ENCODE results near the gene C2CD2L.
"Not testable (repeated sequence)": the region's sequence is repeated elsewhere in the genome, so short reads cannot be mapped to it uniquely, and the experiment has no call there.

C2CD2L gene

GRCh38 chr11:119092880-119093842 lies 14.0 kb upstream of the C2CD2L start:
- DNase-seq (ENCODE audit: low read depth in 3 of 3, low spot score in 1 of 3) = no peak

GRCh38 chr11:119093942-119094815 lies 13.0 kb upstream of the C2CD2L start:
- peak in 1 of 3 donors; percentile 39 for DNase-seq (ENCODE audit: low read depth in 3 of 3, low spot score in 1 of 3)

DNA sequence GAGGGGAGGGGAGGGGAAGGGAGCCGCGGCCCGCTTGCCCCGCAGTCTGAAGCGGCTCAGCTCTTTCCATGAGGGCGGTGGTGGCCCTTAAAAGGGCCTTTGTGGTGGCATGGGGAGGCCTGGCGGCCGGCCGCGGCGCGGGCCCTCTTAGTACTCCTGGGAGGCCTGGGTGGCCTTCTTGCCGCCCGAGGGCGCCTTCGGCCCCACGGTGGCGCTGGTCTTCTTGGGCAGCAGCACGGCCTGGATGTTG lies 12.4 kb upstream of the C2CD2L start:
- DNase-seq (ENCODE audit: low read depth in 3 of 3, low spot score in 1 of 3) = peak in 2 of 3 donors; percentile 35 to 41

- DNase-seq (ENCODE audit: low read depth in 3 of 3, low spot score in 1 of 3) = peak; percentile 96 to 99 (median 99)
Observed at GRCh38 chr11:119095066-119095880, 11.9 kb upstream of the C2CD2L start.

GRCh38 chr11:119099711-119100110 lies 7.4 kb upstream of the C2CD2L start:
- no peak for DNase-seq (ENCODE audit: low read depth in 3 of 3, low spot score in 1 of 3)

- DNase-seq (ENCODE audit: low read depth in 3 of 3, low spot score in 1 of 3) = no peak
Observed at GRCh38 chr11:119100246-119100970, 6.7 kb upstream of the C2CD2L start.

DNA sequence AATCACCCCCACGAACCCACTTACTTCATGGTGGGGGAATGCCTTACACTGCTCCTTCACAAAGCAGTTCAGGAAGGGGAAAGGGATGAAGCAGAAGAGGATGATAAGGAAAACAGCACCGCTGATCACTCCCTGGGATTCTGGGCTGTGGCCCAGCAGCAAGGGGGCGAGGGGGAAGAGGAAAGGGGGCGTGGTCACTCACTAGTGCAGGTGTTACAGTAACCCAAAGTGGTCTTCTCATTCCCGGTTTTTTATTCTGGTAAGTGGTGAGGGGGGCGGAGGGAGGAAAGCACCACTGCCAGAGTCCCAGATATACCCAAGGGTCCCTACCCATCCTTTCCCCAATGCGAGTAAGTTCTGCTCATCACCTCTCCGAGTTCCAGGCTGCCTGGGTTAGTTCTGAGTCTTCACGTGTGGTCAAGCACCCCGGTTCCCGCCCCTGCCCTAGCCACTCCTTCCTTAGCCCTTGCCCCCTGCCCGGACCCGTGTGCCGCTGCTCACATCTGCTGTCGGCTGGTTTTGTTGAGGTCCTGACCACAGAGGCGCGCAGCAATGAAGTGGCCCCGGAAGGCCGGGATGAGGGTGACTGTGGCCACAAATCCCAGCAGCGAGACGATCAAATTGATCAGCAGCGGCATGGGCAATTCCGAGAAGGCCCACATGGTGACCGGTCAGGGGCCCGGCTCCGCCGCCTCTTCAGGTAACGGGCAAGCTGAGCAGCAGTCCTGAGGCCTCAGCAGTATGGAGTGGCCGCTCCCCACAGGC lies 6.0 kb upstream of the C2CD2L start:
- no peak for DNase-seq (ENCODE audit: low read depth in 3 of 3, low spot score in 1 of 3)

GRCh38 chr11:119101759-119102423 lies 5.3 kb upstream of the C2CD2L start, which contains the start of gene DPAGT1:
Gene DPAGT1, minus strand, starts transcription at chr11:119101853. Its CDS starts 198 bp downstream, at chr11:119101655.
- peak; percentile 60 to 72 (median 65) for DNase-seq (ENCODE audit: low read depth in 3 of 3, low spot score in 1 of 3)

- not testable (repeated sequence) for DNase-seq (ENCODE audit: low read depth in 3 of 3, low spot score in 1 of 3)
Observed at GRCh38 chr11:119103161-119103664, 3.9 kb upstream of the C2CD2L start.

DNA sequence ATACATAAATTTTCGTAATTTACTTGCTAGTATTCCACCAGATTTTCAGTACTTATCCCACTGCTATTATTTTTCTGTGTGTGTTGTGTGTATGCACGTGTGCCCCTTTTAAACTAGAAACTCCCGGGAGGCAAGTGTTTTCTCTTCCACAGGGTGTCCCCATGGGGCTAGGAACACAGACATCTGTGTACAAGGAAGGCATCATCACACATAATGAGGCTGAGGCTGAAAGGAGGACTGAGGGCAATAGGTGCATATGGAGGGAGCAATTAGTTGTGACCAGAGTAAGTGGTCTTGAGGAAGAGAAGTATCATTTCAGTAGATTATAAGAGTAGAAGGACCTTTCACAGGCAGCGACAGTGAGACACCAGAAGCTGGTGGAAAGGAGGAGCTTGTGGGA lies 3.4 kb upstream of the C2CD2L start:
- no peak for DNase-seq (ENCODE audit: low read depth in 3 of 3, low spot score in 1 of 3)

- no peak for DNase-seq (ENCODE audit: low read depth in 3 of 3, low spot score in 1 of 3)
Observed at GRCh38 chr11:119107538-119108145, 498 bp downstream of the C2CD2L start.

DNA sequence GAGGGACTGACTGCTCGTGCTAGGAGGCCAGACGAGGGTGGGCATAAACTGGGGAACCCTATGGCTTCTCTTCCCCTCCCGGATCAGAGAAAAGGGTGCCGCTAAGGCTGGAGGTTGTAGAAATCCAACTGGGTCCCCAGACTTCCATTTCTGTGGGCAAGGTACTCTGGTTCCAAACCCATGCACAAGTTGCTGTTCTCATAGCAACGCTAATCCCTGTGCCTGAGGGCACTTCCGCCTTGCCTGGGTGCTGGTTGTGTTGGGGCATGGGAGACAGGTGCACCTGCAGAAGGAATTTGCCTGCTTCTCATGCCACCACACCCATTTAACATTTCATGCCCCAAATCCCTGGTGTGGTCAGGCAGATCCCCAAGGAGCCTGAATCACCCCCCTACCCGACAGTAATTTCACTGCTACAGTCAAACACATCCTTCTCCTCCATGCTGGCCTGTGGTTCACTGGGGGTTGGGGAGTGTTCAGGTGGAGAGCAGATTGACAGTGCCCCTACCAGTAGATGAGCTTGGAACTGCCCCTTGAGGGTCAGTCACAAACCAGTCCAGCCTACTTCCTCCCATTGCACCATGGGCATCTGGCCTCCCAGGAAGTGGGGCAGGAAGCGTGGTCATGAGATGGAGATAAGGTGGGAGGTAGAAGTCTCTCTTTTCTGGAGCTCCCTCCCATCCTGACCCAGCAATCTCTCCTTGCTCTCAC lies 1.2 kb downstream of the C2CD2L start:
- DNase-seq (ENCODE audit: low read depth in 3 of 3, low spot score in 1 of 3) = no peak

GRCh38 chr11:119108857-119109221 lies 1.7 kb downstream of the C2CD2L start:
- DNase-seq (ENCODE audit: low read depth in 3 of 3, low spot score in 1 of 3) = no peak

DNA sequence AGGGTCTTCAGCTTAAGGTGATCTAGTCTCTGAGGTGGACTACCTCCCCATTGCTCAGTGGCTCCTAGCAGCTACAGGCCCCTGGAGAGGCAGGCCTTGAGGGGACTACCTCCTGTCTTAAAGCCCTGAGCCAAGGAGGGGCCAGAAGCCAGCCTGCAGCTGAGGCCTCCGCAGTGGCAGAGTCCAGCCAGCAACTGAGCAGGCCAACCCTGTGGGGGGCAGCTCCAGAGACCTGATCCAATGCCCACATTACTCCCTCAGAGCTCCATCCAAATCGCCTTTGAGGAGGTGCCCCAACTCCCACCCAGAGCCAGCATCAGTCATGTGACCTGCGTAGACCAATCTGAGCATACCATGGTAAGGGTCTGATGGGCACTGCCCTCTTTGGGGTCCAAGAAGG lies 2.7 kb downstream of the C2CD2L start:
- DNase-seq (ENCODE audit: low read depth in 3 of 3, low spot score in 1 of 3) = no peak

DNA sequence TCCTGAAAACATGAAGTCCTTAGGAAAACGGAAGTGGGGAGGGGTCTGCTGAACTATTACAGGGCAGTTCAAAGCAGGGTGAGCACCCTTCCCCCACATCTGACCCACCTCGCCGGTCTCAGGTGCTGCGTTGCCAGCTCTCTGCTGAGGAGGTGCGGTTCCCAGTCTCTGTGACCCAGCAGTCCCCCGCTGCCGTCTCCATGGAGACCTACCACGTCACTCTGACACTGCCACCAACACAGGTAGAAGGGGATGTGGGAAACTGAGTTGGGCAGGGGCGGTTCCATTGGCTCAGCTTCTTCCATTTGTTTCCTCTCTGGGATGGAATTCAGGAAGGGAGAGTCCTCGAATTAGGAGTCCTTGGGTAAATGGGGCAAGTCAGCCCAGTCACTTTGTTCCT lies 3.3 kb downstream of the C2CD2L start:
- DNase-seq (ENCODE audit: low read depth in 3 of 3, low spot score in 1 of 3) = no peak

- no peak for DNase-seq (ENCODE audit: low read depth in 3 of 3, low spot score in 1 of 3)
Observed at GRCh38 chr11:119111361-119111925, 4.3 kb downstream of the C2CD2L start.

DNA sequence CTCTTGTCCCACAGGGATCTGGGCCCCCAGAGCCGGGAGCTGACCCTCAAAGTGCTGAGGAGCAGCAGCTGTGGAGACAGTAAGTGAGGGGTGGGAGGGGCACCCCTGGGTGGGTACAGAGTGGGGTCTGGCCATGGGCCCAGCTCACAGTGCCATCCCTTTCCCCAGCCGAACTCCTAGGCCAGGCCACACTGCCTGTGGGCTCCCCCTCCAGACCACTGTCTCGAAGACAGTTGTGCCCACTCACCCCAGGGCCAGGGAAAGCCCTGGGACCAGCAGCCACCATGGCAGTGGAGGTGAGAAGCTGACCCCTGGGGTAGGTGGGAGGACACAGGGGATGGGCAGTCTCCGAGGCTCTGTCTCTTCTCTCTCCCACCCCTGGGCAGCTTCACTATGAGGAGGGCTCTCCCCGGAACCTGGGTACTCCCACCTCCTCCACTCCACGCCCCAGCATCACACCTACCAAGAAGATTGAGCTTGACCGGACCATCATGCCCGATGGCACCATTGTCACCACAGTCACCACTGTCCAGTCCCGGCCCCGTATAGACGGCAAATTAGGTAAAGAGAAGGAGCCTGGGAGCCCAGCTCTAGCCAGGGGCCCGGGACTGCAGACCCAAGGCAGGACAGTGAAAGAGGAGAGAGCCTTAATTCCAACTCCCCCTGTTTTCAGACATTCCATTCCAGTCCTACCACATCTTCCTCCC lies 5.3 kb downstream of the C2CD2L start:
- no peak for DNase-seq (ENCODE audit: low read depth in 3 of 3, low spot score in 1 of 3)
